ENCODE measurements around the gene OSBPL6. TPM values are rescaled to one million over a fixed set of nuclear protein-coding genes. Genes with fewer than 3 reads are reported as not detected.
"Not testable (repeated sequence)": the region's sequence is repeated elsewhere in the genome, so short reads cannot be mapped to it uniquely, and the experiment has no call there.

OSBPL6 gene
- total and polyA plus RNA-seq, 4 donors = 1.3 to 3.3 (median 2.2) TPM

GRCh38 chr2:178173657-178174056, 20.7 kb upstream of the OSBPL6 start:
- Histone ChIP-seq H3K36me3 (ENCODE audit: control insufficient read depth in 4 of 4, insufficient read depth in 3 of 4, low read depth in 1 of 4, low read length in 3 of 4) (no peaks in the 10 kb centered on the region), H3K9me3 (ENCODE audit: control insufficient read depth in 4 of 4, low read length in 3 of 4) (no peaks in the 10 kb centered on the region), H3K27me3 (ENCODE audit: control insufficient read depth in 4 of 4, insufficient read depth in 4 of 4, low read length in 3 of 4) (no peaks in the 10 kb centered on the region), H3K9ac (ENCODE audit: low read depth in 1 of 2, low read length in 2 of 2) (no peak overlapping the region), H3K4me1 (ENCODE audit: control insufficient read depth in 4 of 4, insufficient read depth in 4 of 4, low read length in 3 of 4) (no peaks in the 10 kb centered on the region), H3K4me3 (ENCODE audit: low read depth in 1 of 3, low read length in 3 of 3) (no peak overlapping the region), H3K27ac (ENCODE audit: low read depth in 1 of 2, low read length in 2 of 2) (no peak overlapping the region)
- no peak for DNase-seq (ENCODE audit: low spot score)
- TF ChIP-seq HNF4A (conservative IDR thresholded peaks at IDR 0.05) (no peak), TAF1 (conservative IDR thresholded peaks at IDR 0.05) (no peak), EGR1 (IDR thresholded peaks at IDR 0.05; ENCODE audit: low read depth in 2 of 2) (no peak), RAD21 (IDR thresholded peaks at IDR 0.05) (no peak), FOXA2 (IDR thresholded peaks at IDR 0.05) (no peak), FOXA1 (IDR thresholded peaks at IDR 0.05) (no peak), HNF4G (IDR thresholded peaks at IDR 0.05) (no peak), YY1 (IDR thresholded peaks at IDR 0.05) (no peak), ATF3 (IDR thresholded peaks at IDR 0.05) (no peak), CTCF (IDR thresholded peaks at IDR 0.05; ENCODE audit: low read depth, low read length, missing input control) (no peak), JUND (IDR thresholded peaks at IDR 0.05) (no peak), GABPA (IDR thresholded peaks at IDR 0.05 in 1 of 2, conservative IDR thresholded peaks at IDR 0.05 in 1 of 2) (no peak), SP1 (IDR thresholded peaks at IDR 0.05) (no peak)
- 95% methylated on average over 1 of the region's 1 CpG for WGBS

GRCh38 chr2:178177066-178177679, 17.1 kb upstream of the OSBPL6 start:
- TF ChIP-seq RXRA (IDR thresholded peaks at IDR 0.05) (no peak), REST (IDR thresholded peaks at IDR 0.05) (no peak), GABPA (IDR thresholded peaks at IDR 0.05 in 1 of 2, conservative IDR thresholded peaks at IDR 0.05 in 1 of 2) (no peak), NR2F2 (IDR thresholded peaks at IDR 0.05) (no peak), FOXA1 (IDR thresholded peaks at IDR 0.05) (no peak), TAF1 (conservative IDR thresholded peaks at IDR 0.05) (no peak), HNF4A (conservative IDR thresholded peaks at IDR 0.05) (no peak), JUND (IDR thresholded peaks at IDR 0.05) (no peak), ZBTB33 (IDR thresholded peaks at IDR 0.05) (no peak)
- no peaks in the 10 kb centered on the region for H3K36me3 ChIP-seq (ENCODE audit: control insufficient read depth in 4 of 4, insufficient read depth in 3 of 4, low read depth in 1 of 4, low read length in 3 of 4)
- 92% methylated on average over 1 of the region's 1 CpG for WGBS
- H3K4me3 ChIP-seq (ENCODE audit: low read depth in 1 of 3, low read length in 3 of 3) = no peak overlapping the region
- H3K4me1 ChIP-seq (ENCODE audit: control insufficient read depth in 4 of 4, insufficient read depth in 4 of 4, low read length in 3 of 4) = no peaks in the 10 kb centered on the region
- H3K27me3 ChIP-seq (ENCODE audit: control insufficient read depth in 4 of 4, insufficient read depth in 4 of 4, low read length in 3 of 4) = no peaks in the 10 kb centered on the region
- H3K9ac ChIP-seq (ENCODE audit: low read depth in 1 of 2, low read length in 2 of 2) = no peak overlapping the region
- H3K9me3 ChIP-seq (ENCODE audit: control insufficient read depth in 4 of 4, low read length in 3 of 4) = no peaks in the 10 kb centered on the region
- H3K27ac ChIP-seq (ENCODE audit: low read depth in 1 of 2, low read length in 2 of 2) = no peak overlapping the region
- DNase-seq (ENCODE audit: low spot score) = no peak

GRCh38 chr2:178180648-178181047, 13.7 kb upstream of the OSBPL6 start:
- DNase-seq (ENCODE audit: low spot score) = not testable (repeated sequence)
- 92% methylated on average over 2 of the region's 2 CpGs for WGBS

More at GRCh38 chr2:178180648-178181047, 13.7 kb upstream of the OSBPL6 start:
- not testable (repeated sequence) for H3K9me3 ChIP-seq (ENCODE audit: control insufficient read depth in 4 of 4, low read length in 3 of 4); H3K4me3 ChIP-seq (ENCODE audit: low read depth in 1 of 3, low read length in 3 of 3); H3K9ac ChIP-seq (ENCODE audit: low read depth in 1 of 2, low read length in 2 of 2); H3K27ac ChIP-seq (ENCODE audit: low read depth in 1 of 2, low read length in 2 of 2); H3K27me3 ChIP-seq (ENCODE audit: control insufficient read depth in 4 of 4, insufficient read depth in 4 of 4, low read length in 3 of 4); H3K4me1 ChIP-seq (ENCODE audit: control insufficient read depth in 4 of 4, insufficient read depth in 4 of 4, low read length in 3 of 4); H3K36me3 ChIP-seq (ENCODE audit: control insufficient read depth in 4 of 4, insufficient read depth in 3 of 4, low read depth in 1 of 4, low read length in 3 of 4)

All from liver (tissue), 9 donors.